GM12865 (cell line): Measurements from ENCODE around the gene ANAPC4.
A peak's percentile ranks its signal among the peaks of the same experiment; 100 is the strongest.

Experiments used
- DNase-seq: peaks from one replicate; pipeline ENCODE4 v3.0.0; 2010; ENCODE audit warnings: low read depth
- H3K4me3 ChIP-seq: 2 replicates; pipeline ENCODE4 v1.5.1; 2011; ENCODE audit warnings: mild to moderate bottlenecking, low read depth, low read length, control low read depth
- TF ChIP-seq, protein P1 (sequence below): IDR thresholded peaks from 2 replicates; pipeline ENCODE4 v1.5.1; 2011; ENCODE audit warnings: low read length, control low read depth, low read depth, inconsistent platforms; ENCODE audit not compliant: insufficient read depth; ENCODE audit errors: missing control alignments

Gene ANAPC4

DNA sequence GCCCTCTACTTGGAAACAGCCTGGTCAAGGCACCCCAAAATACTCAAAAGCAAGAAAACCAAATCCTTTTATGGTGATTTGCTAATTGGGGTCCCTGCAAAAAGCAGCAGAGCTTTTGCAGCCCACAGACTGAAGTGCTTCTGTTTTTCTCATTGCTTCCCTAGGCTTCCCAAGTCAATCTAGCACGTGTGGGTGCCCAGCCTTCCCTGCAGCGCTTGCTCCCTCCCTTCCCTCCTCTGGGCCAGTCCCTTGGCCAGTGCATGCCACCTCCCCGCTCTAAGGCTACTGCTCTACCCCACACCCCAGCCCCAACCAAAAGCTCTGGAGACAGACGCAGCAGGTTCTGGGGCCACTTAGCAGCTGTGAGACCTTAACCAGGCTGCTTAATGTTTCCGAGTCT is 53.6 kb downstream of the ANAPC4 start:
- no peak for DNase-seq
- H3K4me3 ChIP-seq: no peak overlapping the region
- TF ChIP-seq, protein P1, sequence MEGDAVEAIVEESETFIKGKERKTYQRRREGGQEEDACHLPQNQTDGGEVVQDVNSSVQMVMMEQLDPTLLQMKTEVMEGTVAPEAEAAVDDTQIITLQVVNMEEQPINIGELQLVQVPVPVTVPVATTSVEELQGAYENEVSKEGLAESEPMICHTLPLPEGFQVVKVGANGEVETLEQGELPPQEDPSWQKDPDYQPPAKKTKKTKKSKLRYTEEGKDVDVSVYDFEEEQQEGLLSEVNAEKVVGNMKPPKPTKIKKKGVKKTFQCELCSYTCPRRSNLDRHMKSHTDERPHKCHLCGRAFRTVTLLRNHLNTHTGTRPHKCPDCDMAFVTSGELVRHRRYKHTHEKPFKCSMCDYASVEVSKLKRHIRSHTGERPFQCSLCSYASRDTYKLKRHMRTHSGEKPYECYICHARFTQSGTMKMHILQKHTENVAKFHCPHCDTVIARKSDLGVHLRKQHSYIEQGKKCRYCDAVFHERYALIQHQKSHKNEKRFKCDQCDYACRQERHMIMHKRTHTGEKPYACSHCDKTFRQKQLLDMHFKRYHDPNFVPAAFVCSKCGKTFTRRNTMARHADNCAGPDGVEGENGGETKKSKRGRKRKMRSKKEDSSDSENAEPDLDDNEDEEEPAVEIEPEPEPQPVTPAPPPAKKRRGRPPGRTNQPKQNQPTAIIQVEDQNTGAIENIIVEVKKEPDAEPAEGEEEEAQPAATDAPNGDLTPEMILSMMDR: no peak

DNA sequence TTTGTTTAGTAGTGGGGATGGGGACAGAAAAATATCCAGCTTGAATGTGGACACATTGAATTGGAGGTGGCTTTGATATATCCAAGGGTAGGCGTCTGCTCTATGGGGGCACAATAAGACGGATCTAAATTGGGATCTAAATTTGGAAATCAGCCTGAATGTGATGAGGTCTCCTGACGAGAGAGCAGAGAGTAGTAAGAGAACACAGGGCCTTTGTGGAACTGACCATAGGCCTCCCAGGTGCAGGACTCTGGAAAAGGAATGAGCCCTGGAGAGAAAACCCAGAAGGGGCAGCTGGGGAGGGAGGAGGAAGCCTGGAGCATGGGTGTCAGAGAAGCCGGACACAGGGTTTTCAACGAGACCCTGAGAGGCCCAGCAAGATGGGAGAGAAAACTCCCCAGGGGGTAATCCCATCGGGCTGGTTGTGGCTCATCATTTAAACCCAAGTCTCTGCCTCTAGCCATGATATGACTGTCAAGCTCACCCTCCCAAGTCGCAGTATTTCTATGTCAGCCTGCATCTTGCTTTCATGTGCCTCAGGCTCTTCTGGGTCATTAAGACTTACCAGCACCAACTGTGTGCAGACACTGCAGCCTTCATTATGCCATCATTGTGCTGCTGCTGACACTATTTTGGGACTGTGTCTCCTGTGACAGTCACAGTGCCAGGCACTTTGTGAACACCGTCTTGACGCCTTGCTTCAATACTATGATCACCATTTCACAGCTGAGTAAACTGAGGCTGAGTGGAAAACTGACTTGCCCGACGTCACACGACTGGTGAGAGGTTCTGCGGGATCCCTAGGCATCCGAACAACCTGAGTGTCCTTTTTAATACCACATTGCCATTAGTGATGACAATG is 57.1 kb downstream of the ANAPC4 start:
- no peak overlapping the region for H3K4me3 ChIP-seq
- DNase-seq: no peak
- TF ChIP-seq, protein P1: no peak

DNA sequence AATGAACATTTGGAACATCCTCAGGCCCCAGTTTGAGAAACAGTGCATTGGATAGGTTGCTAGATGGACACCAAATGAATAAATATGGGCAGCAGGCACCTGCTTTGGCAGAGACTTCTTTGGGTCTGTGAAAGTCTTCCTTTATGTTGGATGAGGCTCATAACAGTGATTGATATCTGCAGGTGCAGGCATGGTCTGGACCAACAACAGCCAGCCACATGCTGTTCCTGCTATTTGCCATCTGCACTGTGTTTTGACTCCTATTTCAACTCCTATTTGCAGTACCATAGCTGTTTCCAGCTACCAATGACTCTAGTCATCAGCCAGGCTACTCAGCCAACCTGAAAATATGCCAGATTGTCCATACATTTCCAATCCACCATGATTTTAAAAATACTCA is 60.9 kb downstream of the ANAPC4 start:
- TF ChIP-seq, protein P1: no peak
- no peak for DNase-seq
- no peak overlapping the region for H3K4me3 ChIP-seq

DNA sequence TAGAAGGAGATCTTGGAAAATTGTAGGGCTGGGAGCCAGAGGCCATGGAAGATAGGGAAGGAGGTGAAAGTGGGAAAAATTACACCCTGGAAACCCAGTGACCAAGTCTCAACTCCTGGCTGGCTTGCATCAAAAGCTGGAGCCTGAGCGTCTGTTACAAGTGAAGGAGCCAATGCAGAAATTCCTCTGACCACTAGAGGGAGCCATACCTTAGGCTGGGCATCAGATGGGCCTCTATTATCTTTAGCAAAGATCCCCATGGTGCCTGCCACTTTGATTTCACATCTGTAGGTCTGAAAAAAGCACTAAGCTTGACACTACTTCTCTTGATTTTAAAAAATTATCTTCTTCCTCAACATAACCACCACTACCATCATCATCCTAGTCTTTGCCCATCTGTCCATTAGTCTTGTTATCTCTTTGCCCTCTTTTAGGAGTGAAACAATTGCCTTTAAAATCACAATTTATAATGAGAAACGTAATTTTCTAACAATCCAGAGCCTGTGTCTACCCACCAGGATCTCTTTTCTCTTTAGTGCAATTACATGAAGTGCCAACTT is 62.9 kb downstream of the ANAPC4 start:
- TF ChIP-seq, protein P1: peak; percentile 90
- H3K4me3 ChIP-seq: no peak overlapping the region
- DNase-seq: peak; percentile 74

DNA sequence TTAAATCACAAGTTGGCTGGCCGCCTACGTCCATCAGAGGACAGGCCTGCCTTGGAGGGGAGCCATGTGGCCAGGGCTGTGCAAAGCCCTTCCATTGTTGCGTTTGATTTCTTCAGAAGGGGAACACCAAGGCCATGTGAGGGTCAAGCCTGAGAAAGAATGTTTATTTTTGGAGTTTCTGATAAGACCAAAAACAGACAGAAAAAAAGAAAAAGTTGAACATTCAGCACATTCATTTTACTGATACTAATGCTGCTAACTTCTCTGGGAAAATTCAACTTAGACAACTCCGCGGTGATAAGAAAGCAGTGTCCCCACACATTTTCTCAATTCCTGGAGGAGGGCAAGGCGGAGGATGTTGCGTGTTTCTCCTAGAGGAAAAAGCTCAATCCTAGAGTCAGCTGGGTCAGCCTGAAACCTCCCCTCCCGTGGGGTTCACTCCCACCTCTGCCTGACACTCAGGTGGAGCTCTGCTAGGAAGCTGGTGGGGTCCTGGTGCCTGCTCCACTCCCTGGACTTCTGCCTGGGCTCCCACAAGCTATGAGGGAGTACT is 63.5 kb downstream of the ANAPC4 start:
- TF ChIP-seq, protein P1: no peak
- H3K4me3 ChIP-seq: no peak overlapping the region
- DNase-seq: no peak

DNA sequence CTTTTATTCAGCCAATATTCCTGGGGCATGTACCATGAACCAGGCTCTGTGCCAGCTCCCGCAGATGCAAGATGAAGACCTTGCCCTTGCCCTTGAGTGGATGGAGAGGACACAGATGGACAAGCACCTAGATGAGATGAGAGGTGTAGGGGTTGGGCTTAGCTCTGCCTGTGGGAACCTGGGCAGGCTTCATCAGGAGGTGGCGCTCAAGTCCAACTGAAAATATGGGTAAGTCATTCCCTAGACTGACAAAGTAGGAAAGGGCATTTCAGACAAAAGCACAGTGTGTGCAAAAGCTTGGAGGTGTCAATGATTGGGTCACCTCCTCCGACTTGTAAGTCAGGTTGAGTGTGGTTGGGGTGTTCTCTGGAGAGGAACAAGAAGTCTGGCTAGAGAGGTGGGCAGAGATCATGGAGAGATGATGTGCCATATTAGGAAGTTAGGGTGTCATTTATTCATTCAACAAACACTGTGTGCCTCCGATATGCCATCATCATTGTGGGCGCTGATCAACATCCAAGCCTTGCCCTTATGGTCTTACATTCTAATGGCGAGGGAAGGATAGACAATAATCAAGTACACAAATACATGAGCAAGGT is 64.6 kb downstream of the ANAPC4 start:
- H3K4me3 ChIP-seq: no peak overlapping the region
- peak; percentile 48 for DNase-seq
- TF ChIP-seq, protein P1: peak; percentile 52
